OCI-LY7 (cell line): ENCODE measurements around the gene C16orf96. TPM values are rescaled to one million over a fixed set of nuclear protein-coding genes. Genes with fewer than 3 reads are reported as not detected.

Source experiments
- BruUV-seq: library from RNA; stranded (reverse); fragments of 400-500 nt; replicated peaks from 2 replicates; lab custom pipeline; 2021; lab: Mats Ljungman, UMichigan
- CTCF ChIA-PET: fragments of 300-600 bp; sonication (Branson Sonifier 250); formaldehyde crosslinking; loops from one replicate; lab custom pipeline; 2022; ENCODE audit warnings: antibody characterized with exemption; ENCODE audit not compliant: unreplicated experiment; lab: Charles Lee
- POLR2A ChIA-PET: fragments of 300-600 bp; sonication (Branson Sonifier 250); formaldehyde crosslinking; loops from one replicate; lab custom pipeline; 2022; ENCODE audit warnings: antibody characterized with exemption; lab: Charles Lee
- DNase-seq: peaks from one replicate; pipeline ENCODE4 v3.0.0-alpha.2; 2015; ENCODE audit warnings: low spot score
- H2AFZ ChIP-seq: fragments of 200-600 bp; sonication (generic), shearing (Covaris generic); 2 replicates; pipeline ENCODE4 v1.6.1; 2014; ENCODE audit warnings: mild to moderate bottlenecking, antibody characterized with exemption, low read length, moderate library complexity
- H3K27ac ChIP-seq: fragments of 200-600 bp; sonication (generic); 2 replicates; pipeline ENCODE4 v1.5.1; 2014; ENCODE audit warnings: mixed run types, low read depth, mild to moderate bottlenecking, moderate library complexity, low read length, inconsistent platforms; ENCODE audit not compliant: poor library complexity, severe bottlenecking
- H3K36me3 ChIP-seq: fragments of 200-600 bp; sonication (generic); 2 replicates; pipeline ENCODE4 v1.6.1; 2014; ENCODE audit warnings: mild to moderate bottlenecking, antibody characterized with exemption, low read length, moderate library complexity, mixed read lengths; ENCODE audit not compliant: insufficient read depth
- H3K4me1 ChIP-seq: fragments of 200-600 bp; sonication (generic); 2 replicates; pipeline ENCODE4 v1.5.1; 2014; ENCODE audit warnings: mild to moderate bottlenecking, low read length; ENCODE audit not compliant: insufficient read depth, poor library complexity, severe bottlenecking
- H3K4me2 ChIP-seq: fragments of 200-600 bp; sonication (generic); 2 replicates; pipeline ENCODE4 v1.6.1; 2014; ENCODE audit warnings: mild to moderate bottlenecking, low read length
- H3K4me3 ChIP-seq: fragments of 200-600 bp; sonication (generic); 2 replicates; pipeline ENCODE4 v1.5.1; 2014; ENCODE audit warnings: mild to moderate bottlenecking, low read depth, low read length; ENCODE audit not compliant: poor library complexity, severe bottlenecking
- H3K79me2 ChIP-seq: fragments of 200-600 bp; sonication (generic); 2 replicates; pipeline ENCODE4 v1.6.1; 2016; ENCODE audit warnings: low read depth, mild to moderate bottlenecking, low read length, moderate library complexity, mixed read lengths; ENCODE audit not compliant: insufficient read depth
- H3K9me2 ChIP-seq: fragments of 200-600 bp; sonication (generic); 2 replicates; pipeline ENCODE4 v1.6.1; 2016; ENCODE audit warnings: mild to moderate bottlenecking, low read length, mixed read lengths; ENCODE audit not compliant: insufficient read depth
- H3K9me3 ChIP-seq: fragments of 200-600 bp; sonication (generic); 2 replicates; pipeline ENCODE4 v1.6.1; 2014; ENCODE audit warnings: mild to moderate bottlenecking, mixed run types, low read length, mixed read lengths
- H4K20me1 ChIP-seq: fragments of 200-600 bp; sonication (generic); 2 replicates; pipeline ENCODE4 v1.6.1; 2014; ENCODE audit warnings: mild to moderate bottlenecking, antibody characterized with exemption, low read length, moderate library complexity, mixed read lengths; ENCODE audit not compliant: insufficient read depth
- CTCF ChIP-seq: fragments of 200-600 bp; sonication (generic); conservative IDR thresholded peaks from 2 replicates; pipeline ENCODE4 v1.5.1; 2014; ENCODE audit warnings: mild to moderate bottlenecking, antibody characterized with exemption, low read length, moderate library complexity, mixed read lengths
- EZH2phosphoT487 ChIP-seq: fragments of 200-600 bp; sonication (generic); IDR thresholded peaks from 2 replicates; pipeline ENCODE4 v1.6.1; 2018; ENCODE audit warnings: low read depth, borderline replicate concordance, mild to moderate bottlenecking, mixed run types, antibody characterized with exemption, low read length, moderate library complexity, mixed read lengths
- intact Hi-C: fragments of 100-400 bp; cut with micrococcal nuclease; formaldehyde crosslinking; loops from one replicate; pipeline ENCODE4 v1.10.0; 2022; ENCODE audit not compliant: unreplicated experiment
- total RNA-seq, 2 experiments: library from RNA; depleted of rRNA in 1 of 2; stranded (reverse); fragments of >200 nt in 1 of 2; shearing (Covaris generic) in 1 of 2; gene quantifications; 2 replicates each; pipeline ENCODE4 v1.2.3, GENCODE V29; 2014 to 2022

Gene C16orf96
- total RNA-seq, 2 experiments from 2014 or later, result 0.13 to 0.27 TPM

- Histone ChIP-seq H3K9me2 (no peaks in the 10 kb centered on the region), H3K27ac (no peak overlapping the region), H4K20me1 (no peaks in the 10 kb centered on the region), H3K9me3 (peaks cover 10% of the 10 kb centered on the region), H3K4me3 (no peak overlapping the region), H3K36me3 (no peaks in the 10 kb centered on the region; the same call in 1 of the 2 replicates), H3K79me2 (no peaks in the 10 kb centered on the region), H2AFZ (no peak overlapping the region), H3K4me2 (no peak overlapping the region), H3K4me1 (peaks cover 27% of the 10 kb centered on the region)
- BruUV-seq, result no TSS peak
- DNase-seq, result no peak
- TF ChIP-seq EZH2phosphoT487 (no peak), CTCF (no peak)
- intact Hi-C loops, result no loop called here
- CTCF ChIA-PET, result no interaction called here
- POLR2A ChIA-PET, result interaction anchor here (0.6 to 1.5 kb wide), 2 partner anchors 29 to 72 kb away, joined by 3 read pairs; no protein-coding TSS in a partner anchor
These were observed 11.7 kb upstream of the C16orf96 start for GRCh38 chr16:4544473-4544872.

GRCh38 chr16:4548124-4548523 lies 8.0 kb upstream of the C16orf96 start:
- no peak for DNase-seq
- H3K4me1 ChIP-seq, result peaks cover 27% of the 10 kb centered on the region
- BruUV-seq, result no TSS peak
- intact Hi-C loops, result loop anchor here (1.0 kb wide), 2 partner anchors 30 to 43 kb away; no protein-coding TSS in a partner anchor
- no peak overlapping the region for H3K27ac ChIP-seq
- CTCF ChIA-PET, result interaction anchor here (0.6 to 2.9 kb wide), 4 partner anchors 28 to 42 kb away, joined by 3 to 16 read pairs (median 4); no protein-coding TSS in a partner anchor
- TF ChIP-seq EZH2phosphoT487, result no peak
- TF ChIP-seq CTCF, result no peak
- H3K4me3 ChIP-seq, result no peak overlapping the region
- H3K36me3 ChIP-seq, result no peaks in the 10 kb centered on the region
- H4K20me1 ChIP-seq, result no peaks in the 10 kb centered on the region
- no peak overlapping the region for H2AFZ ChIP-seq
- H3K9me3 ChIP-seq, result no peaks in the 10 kb centered on the region
- H3K9me2 ChIP-seq, result no peaks in the 10 kb centered on the region
- H3K79me2 ChIP-seq, result no peaks in the 10 kb centered on the region
- H3K4me2 ChIP-seq, result no peak overlapping the region
- POLR2A ChIA-PET, result interaction anchor here (0.9 kb wide), 1 partner anchor 14 kb away, joined by 3 read pairs; no protein-coding TSS in a partner anchor

GRCh38 chr16:4550591-4550990 lies 5.5 kb upstream of the C16orf96 start:
- Histone ChIP-seq H2AFZ (no peak overlapping the region), H3K36me3 (no peaks in the 10 kb centered on the region), H3K4me1 (peaks cover 13% of the 10 kb centered on the region), H4K20me1 (no peaks in the 10 kb centered on the region), H3K4me2 (no peak overlapping the region), H3K27ac (no peak overlapping the region), H3K9me3 (no peaks in the 10 kb centered on the region), H3K79me2 (no peaks in the 10 kb centered on the region), H3K9me2 (no peaks in the 10 kb centered on the region), H3K4me3 (no peak overlapping the region)
- no TSS peak for BruUV-seq
- DNase-seq, result no peak
- no peak for TF ChIP-seq EZH2phosphoT487
- TF ChIP-seq CTCF, result no peak
- ChIA-PET CTCF (interaction anchor here (0.6 kb wide), 1 partner anchor 148 kb away, joined by 3 read pairs; no protein-coding TSS in a partner anchor), POLR2A (interaction anchor here (0.6 to 1.1 kb wide), 3 partner anchors 10 to 100 kb away, joined by 3 read pairs; partner anchors contain the start of gene CDIP1)
- intact Hi-C loops, result no loop called here
